Spleen (tissue), 3 donors: ENCODE measurements around the gene GRM5.

Source experiments
- POLR2A ChIP-seq, 3 donors: fragments of 450-650 bp; IDR thresholded peaks; one replicate each; pipeline ENCODE4 v1.5.1; 2017; ENCODE audit warnings: antibody characterized with exemption in 3 of 3, mild to moderate bottlenecking in 1 of 3
- POLR2AphosphoS5 ChIP-seq, 3 donors: sonication (generic); formaldehyde crosslinking; IDR thresholded peaks; one replicate each; pipeline ENCODE4 v1.5.1; 2017; ENCODE audit warnings: antibody characterized with exemption in 3 of 3

- TF ChIP-seq POLR2A (IDR thresholded peaks at IDR 0.05): no peak
- TF ChIP-seq POLR2AphosphoS5 (IDR thresholded peaks at IDR 0.05): no peak
Measured at GRCh38 chr11:88886796-88887195, 179.0 kb downstream of the GRM5 start.
